Activated CD8-positive, alpha-beta memory T cell treated with anti-CD3 and anti-CD28 coated beads, Interleukin-2, amount 10 ng/mL, durations not matched to agents 7 days and 5 days (primary cell): ENCODE results near the gene GNB1. TPM values are rescaled to one million over a fixed set of nuclear protein-coding genes. Genes with fewer than 3 reads are reported as not detected.
A peak's percentile ranks its signal among the peaks of the same experiment; 100 is the strongest.

Source experiments
- ATAC-seq: fragments of 150-1000 bp; cut with Tn5 transposase; one replicate; pipeline ENCODE4 v1.10.0; 2021; ENCODE audit warnings: moderate library complexity
- CTCF ChIA-PET: fragments of 350-600 bp; sonication (Branson Sonifier 250); formaldehyde crosslinking; loops from one replicate; lab custom pipeline; 2021; ENCODE audit warnings: antibody characterized with exemption; lab: Charles Lee
- DNase-seq: peaks from one replicate; pipeline ENCODE4 v3.0.0-alpha.2; 2020
- H3K27ac Mint-ChIP-seq: one replicate; pipeline ENCODE4 v1.8.0; 2021; ENCODE audit warnings: mild to moderate bottlenecking, mixed read lengths
- H3K27me3 Mint-ChIP-seq: one replicate; pipeline ENCODE4 v1.8.0; 2021; ENCODE audit warnings: mixed read lengths
- H3K36me3 Mint-ChIP-seq: one replicate; pipeline ENCODE4 v1.8.0; 2021; ENCODE audit warnings: mild to moderate bottlenecking, mixed read lengths
- H3K4me1 Mint-ChIP-seq: one replicate; pipeline ENCODE4 v1.8.0; 2021; ENCODE audit warnings: mixed read lengths
- H3K4me3 Mint-ChIP-seq: one replicate; pipeline ENCODE4 v1.8.0; 2021; ENCODE audit warnings: mild to moderate bottlenecking, moderate library complexity, mixed read lengths
- H3K9me3 Mint-ChIP-seq: one replicate; pipeline ENCODE4 v1.8.0; 2022; ENCODE audit warnings: low read depth, mixed read lengths
- total RNA-seq, 2 experiments: library from RNA; stranded (reverse); gene quantifications; one replicate each; pipeline ENCODE4 v1.2.3, GENCODE V29; 2021

GNB1 gene
- total RNA-seq, 2 experiments from 2014 or later, result 426 to 473 TPM

- Mint-ChIP-seq H3K9me3 (no peaks in the 10 kb centered on the region), H3K27me3 (no peaks in the 10 kb centered on the region), H3K36me3 (no peaks in the 10 kb centered on the region), H3K4me3 (no peak overlapping the region), H3K4me1 (peaks cover 15% of the 10 kb centered on the region), H3K27ac (no peak overlapping the region)
- DNase-seq (no peak), ATAC-seq (no peak)
- CTCF ChIA-PET, result interaction anchor here (1.1 kb wide), 1 partner anchor 10 kb away, joined by 4 read pairs; no protein-coding TSS in a partner anchor
Observed at GRCh38 chr1:1910651-1911331, 19.9 kb upstream of the GNB1 start.

DNA sequence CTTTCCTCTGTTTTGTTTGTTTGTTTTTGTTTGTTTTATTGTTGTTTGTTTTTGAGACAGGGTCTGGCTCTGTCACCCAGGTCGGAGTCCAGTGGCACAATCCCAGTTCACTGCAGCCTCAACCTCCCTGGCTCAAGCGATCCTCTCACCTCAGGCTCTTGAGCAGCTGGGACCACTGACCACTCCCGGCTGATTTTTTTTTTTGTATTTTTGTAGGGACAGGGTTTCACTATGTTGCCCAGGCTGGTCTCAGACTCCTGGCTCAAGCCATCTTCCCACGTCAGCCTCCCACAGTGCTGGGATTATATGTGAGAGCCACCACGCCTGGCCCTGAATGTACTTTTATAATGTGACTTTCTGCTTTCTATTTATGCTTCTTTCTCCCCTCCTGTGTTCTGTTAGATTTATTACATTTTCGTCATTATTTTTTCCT lies 19.2 kb upstream of the GNB1 start:
- Mint-ChIP-seq H3K27ac (peak overlapping the region; percentile 48), H3K27me3 (no peaks in the 10 kb centered on the region), H3K4me1 (peaks cover 15% of the 10 kb centered on the region), H3K9me3 (no peaks in the 10 kb centered on the region), H3K36me3 (no peaks in the 10 kb centered on the region), H3K4me3 (peak overlapping the region; percentile 73)
- CTCF ChIA-PET, result interaction anchor here (1.1 to 2.8 kb wide), 6 partner anchors 10 to 281 kb away, joined by 3 to 14 read pairs (median 4); partner anchors contain the start of gene TMEM52
- no peak for DNase-seq
- ATAC-seq, result no peak

DNA sequence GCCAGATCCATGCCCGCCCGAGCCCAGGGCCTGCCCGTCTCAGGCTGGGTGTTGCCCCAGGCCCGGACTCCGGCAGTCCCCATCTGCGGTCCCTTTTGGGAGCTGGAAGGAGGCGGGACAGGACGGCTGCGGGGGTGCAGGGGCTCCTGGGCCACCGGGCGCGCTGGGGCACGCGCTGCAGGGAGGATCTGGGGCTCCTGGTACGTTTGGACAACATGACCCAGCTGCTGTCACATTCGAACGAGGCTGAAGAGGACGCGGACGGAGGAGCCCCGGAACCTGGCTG lies 17.6 kb upstream of the GNB1 start:
- DNase-seq, result peak; percentile 64
- H3K9me3 Mint-ChIP-seq, result no peaks in the 10 kb centered on the region
- peak overlapping the region; percentile 64 for H3K4me3 Mint-ChIP-seq
- peak overlapping the region; percentile 75 for H3K27ac Mint-ChIP-seq
- no peaks in the 10 kb centered on the region for H3K27me3 Mint-ChIP-seq
- peaks cover 15% of the 10 kb centered on the region for H3K4me1 Mint-ChIP-seq
- H3K36me3 Mint-ChIP-seq, result no peaks in the 10 kb centered on the region
- no peak for ATAC-seq
- CTCF ChIA-PET, result interaction anchor here (0.9 to 6.1 kb wide), 20 partner anchors 9 to 536 kb away, joined by 3 to 96 read pairs (median 5); partner anchors contain the start of gene TMEM52

DNA sequence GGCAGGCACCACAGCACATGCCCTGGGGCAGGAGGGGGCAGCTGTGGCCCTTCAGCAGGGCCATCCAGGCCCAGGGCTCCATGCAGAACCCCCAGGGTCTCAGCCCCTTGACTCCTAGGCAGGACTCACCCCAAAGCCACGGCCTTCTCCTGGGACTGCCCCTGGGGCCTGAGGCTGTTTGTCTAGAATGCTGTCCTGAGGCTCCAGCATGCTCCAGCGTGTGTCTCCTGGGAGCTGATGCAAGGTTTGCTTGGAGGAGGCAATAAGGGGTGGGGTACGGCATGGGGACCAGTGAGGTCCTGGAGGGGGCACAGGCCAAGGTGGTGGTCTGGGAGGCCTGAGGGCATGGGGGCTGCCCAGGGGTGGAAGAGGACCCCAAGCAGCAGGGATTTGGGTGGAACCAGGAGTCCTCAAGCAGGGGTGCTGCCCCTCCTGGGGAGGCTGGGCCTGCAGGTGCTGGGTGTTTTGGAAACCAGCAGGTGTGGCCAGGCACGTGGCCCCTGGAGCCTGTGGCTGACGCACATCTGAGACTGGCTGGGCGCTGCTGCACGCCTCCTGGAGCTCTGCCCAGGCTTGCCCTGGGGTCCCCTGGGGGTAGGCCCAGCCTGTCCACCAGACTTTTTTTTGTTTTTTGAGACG lies 16.3 kb upstream of the GNB1 start:
- H3K27ac Mint-ChIP-seq, result no peak overlapping the region
- ATAC-seq (no peak), DNase-seq (peak; percentile 40)
- H3K36me3 Mint-ChIP-seq, result no peaks in the 10 kb centered on the region
- no peaks in the 10 kb centered on the region for H3K27me3 Mint-ChIP-seq
- peaks cover 15% of the 10 kb centered on the region for H3K4me1 Mint-ChIP-seq
- no peaks in the 10 kb centered on the region for H3K9me3 Mint-ChIP-seq
- CTCF ChIA-PET, result interaction anchor here (0.7 to 6.1 kb wide), 8 partner anchors 11 to 130 kb away, joined by 3 to 96 read pairs (median 14); no protein-coding TSS in a partner anchor
- H3K4me3 Mint-ChIP-seq, result no peak overlapping the region

GRCh38 chr1:1906185-1907097 lies 15.6 kb upstream of the GNB1 start:
- Mint-ChIP-seq H3K4me1 (peaks cover 15% of the 10 kb centered on the region), H3K4me3 (no peak overlapping the region), H3K27me3 (no peaks in the 10 kb centered on the region), H3K36me3 (no peaks in the 10 kb centered on the region), H3K9me3 (no peaks in the 10 kb centered on the region), H3K27ac (peak overlapping the region; percentile 21)
- DNase-seq (peak; percentile 82), ATAC-seq (peak; percentile 50)
- CTCF ChIA-PET, result interaction anchor here (0.6 to 6.1 kb wide), 31 partner anchors 10 to 493 kb away, joined by 3 to 96 read pairs (median 4); no protein-coding TSS in a partner anchor

- no peak for DNase-seq
- no peak overlapping the region for H3K27ac Mint-ChIP-seq
- H3K27me3 Mint-ChIP-seq, result no peaks in the 10 kb centered on the region
- peaks cover 10% of the 10 kb centered on the region for H3K4me1 Mint-ChIP-seq
- no peaks in the 10 kb centered on the region for H3K36me3 Mint-ChIP-seq
- CTCF ChIA-PET, result no interaction called here
- ATAC-seq, result no peak
- no peaks in the 10 kb centered on the region for H3K9me3 Mint-ChIP-seq
- H3K4me3 Mint-ChIP-seq, result no peak overlapping the region
Observed at GRCh38 chr1:1903224-1903623, 12.3 kb upstream of the GNB1 start.

DNA sequence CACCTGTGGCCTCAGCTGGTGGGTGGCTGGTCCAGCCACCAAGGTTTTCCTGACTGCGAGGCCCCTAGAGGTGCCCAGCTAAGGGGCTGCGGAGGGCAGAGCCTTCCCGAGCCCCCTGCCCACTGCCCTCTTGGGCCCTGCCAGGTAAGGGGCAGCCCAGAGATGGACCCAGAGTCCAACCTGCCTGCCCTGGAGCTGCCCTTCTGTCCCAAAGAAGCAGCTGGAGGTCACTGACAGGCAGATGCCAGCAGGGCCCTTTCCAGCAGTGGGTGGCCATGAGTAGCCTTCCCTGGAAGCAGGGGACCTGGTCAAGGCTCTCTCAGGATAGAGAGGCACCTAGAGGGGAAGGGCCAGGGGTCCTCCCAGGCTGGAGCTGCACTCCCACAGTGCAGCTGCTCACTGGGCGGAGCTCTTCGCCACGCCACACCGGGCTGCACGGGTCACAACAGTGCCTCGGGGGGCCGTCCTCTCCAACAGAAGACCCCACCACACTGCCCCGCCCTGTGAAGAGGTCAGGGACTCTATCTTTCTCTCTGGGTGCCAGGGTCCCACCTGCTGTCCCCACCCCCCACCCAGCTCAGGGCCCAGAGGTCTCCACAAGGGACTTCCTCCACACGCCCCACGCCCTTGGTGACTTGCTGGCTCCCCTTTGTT lies 10.9 kb upstream of the GNB1 start:
- no peak overlapping the region for H3K27ac Mint-ChIP-seq

DNA sequence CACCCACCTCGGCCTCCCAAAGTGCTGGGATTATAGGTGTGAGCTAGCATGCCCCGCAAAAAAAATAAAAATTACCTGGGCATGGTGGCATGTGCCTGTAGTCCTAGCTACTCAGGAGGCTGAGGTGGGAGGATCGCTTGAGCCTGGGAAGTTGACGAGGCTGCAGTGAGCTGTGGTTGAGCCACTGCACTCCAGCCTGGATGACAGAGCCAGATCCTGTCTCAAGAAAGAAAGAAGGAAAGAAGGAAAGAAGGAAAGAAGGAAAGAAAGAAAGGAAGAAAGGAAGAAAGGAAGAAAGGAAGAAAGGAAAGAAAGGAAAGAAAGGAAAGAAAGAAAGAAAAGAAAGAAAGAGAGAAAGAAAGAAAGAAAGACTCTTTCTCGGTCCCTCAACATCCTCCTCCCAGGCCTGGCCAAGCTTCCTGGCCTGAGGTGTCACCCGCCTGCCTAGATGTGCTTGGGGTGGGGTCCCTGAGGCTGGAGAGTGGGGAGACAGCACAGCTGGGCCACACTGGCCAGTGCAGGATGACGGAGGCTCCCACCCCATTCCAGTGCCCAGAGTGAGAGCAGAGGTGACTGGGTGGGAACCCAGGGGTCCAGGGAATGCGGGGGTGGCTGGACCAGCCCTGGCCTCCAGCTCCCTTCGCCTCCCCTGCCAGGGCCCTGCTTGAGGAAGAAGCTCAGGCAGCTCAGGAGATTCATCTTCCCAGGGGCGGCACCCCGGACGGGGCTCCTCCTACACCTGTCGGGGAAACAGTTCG lies 10.2 kb upstream of the GNB1 start:
- Mint-ChIP-seq H3K27me3 (peaks cover 6% of the 10 kb centered on the region), H3K4me3 (no peak overlapping the region), H3K4me1 (peaks cover 6% of the 10 kb centered on the region), H3K27ac (no peak overlapping the region), H3K9me3 (no peaks in the 10 kb centered on the region), H3K36me3 (no peaks in the 10 kb centered on the region)
- DNase-seq (no peak), ATAC-seq (no peak)
- CTCF ChIA-PET, result interaction anchor here (0.5 to 10.3 kb wide), 6 partner anchors 6 to 132 kb away, joined by 3 to 96 read pairs (median 4); no protein-coding TSS in a partner anchor

More for the DNA sequence above, 10.9 kb upstream of the GNB1 start:
- Mint-ChIP-seq H3K27me3 (peaks cover 5% of the 10 kb centered on the region), H3K4me3 (no peak overlapping the region), H3K9me3 (no peaks in the 10 kb centered on the region), H3K4me1 (peaks cover 8% of the 10 kb centered on the region), H3K36me3 (no peaks in the 10 kb centered on the region)
- DNase-seq (no peak), ATAC-seq (no peak)
- CTCF ChIA-PET, result interaction anchor here (0.5 to 1.3 kb wide), 3 partner anchors 14 to 132 kb away, joined by 3 to 5 read pairs (median 3); no protein-coding TSS in a partner anchor

DNA sequence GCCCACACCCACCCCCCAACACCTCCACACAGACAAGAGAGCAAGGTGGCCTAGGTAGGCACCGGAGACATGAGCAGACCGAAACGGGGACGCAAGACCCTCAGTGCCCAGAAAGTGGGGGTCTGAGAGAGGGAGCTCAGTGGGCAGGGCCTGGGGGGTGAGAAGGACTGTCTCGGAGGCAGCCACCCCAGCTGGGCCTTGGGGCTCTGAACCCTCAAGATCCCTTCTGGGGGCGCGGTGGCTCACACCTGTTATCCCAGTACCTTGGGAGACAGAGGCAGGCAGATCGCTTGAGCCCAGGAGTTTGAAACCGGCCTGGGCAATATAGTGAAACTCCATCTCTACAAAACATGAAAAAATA lies 9.1 kb upstream of the GNB1 start:
- Mint-ChIP-seq H3K36me3 (no peaks in the 10 kb centered on the region), H3K27me3 (peaks cover 8% of the 10 kb centered on the region), H3K4me3 (no peak overlapping the region), H3K4me1 (peaks cover 11% of the 10 kb centered on the region), H3K27ac (no peak overlapping the region), H3K9me3 (no peaks in the 10 kb centered on the region)
- ATAC-seq (no peak), DNase-seq (no peak)
- CTCF ChIA-PET, result interaction anchor here (0.5 to 10.3 kb wide), 6 partner anchors 7 to 525 kb away, joined by 3 to 96 read pairs (median 3); partner anchors contain the start of gene AURKAIP1

- ATAC-seq (peak; percentile 24), DNase-seq (no peak)
- H3K36me3 Mint-ChIP-seq, result no peaks in the 10 kb centered on the region
- CTCF ChIA-PET, result interaction anchor here (0.5 to 10.3 kb wide), 6 partner anchors 7 to 524 kb away, joined by 3 to 96 read pairs (median 3); partner anchors contain the start of gene AURKAIP1
- H3K9me3 Mint-ChIP-seq, result no peaks in the 10 kb centered on the region
- no peak overlapping the region for H3K27ac Mint-ChIP-seq
- peaks cover 17% of the 10 kb centered on the region for H3K4me1 Mint-ChIP-seq
- H3K4me3 Mint-ChIP-seq, result no peak overlapping the region
- H3K27me3 Mint-ChIP-seq, result peaks cover 8% of the 10 kb centered on the region
Observed at GRCh38 chr1:1899266-1899966, 8.5 kb upstream of the GNB1 start.

DNA sequence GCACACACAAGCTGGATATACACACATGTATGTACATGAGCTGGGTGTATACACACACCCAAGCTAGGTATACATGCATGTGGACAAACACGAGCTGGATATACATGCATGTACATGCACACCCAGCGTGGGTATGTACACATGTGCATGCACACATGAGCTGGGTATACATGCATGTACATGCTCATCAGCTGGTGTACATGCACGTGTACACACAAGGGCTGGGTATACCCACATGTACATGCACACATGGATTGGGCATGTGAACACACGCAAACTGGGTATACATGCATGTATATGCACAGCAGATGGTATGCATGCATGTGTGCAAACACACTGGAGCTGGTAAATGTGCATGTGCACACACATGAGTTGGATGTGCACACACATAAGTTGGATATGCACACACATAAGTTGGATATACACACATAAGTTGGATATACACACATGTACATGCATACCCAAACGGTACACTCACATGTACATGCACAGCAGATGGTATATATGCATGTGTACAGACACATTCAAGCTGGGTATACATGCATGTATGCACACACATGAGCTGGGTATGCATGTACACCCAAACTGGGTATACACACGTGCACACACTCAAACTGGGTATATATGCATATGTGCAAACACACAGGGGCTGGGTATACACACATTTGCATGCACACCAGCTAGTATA lies 7.5 kb upstream of the GNB1 start:
- Mint-ChIP-seq H3K9me3 (no peaks in the 10 kb centered on the region), H3K27me3 (peaks cover 8% of the 10 kb centered on the region), H3K4me3 (no peak overlapping the region), H3K36me3 (no peaks in the 10 kb centered on the region), H3K27ac (no peak overlapping the region), H3K4me1 (peaks cover 21% of the 10 kb centered on the region)
- DNase-seq (no peak), ATAC-seq (no peak)
- CTCF ChIA-PET, result interaction anchor here (0.7 to 10.3 kb wide), 4 partner anchors 8 to 121 kb away, joined by 3 to 96 read pairs (median 3); no protein-coding TSS in a partner anchor
